Measurements from ENCODE around the gene KIF1C. TPM values are rescaled to one million over a fixed set of nuclear protein-coding genes. Genes with fewer than 3 reads are reported as not detected.
"Not testable (repeated sequence)": the region's sequence is repeated elsewhere in the genome, so short reads cannot be mapped to it uniquely, and the experiment has no call there.

KIF1C gene
- total RNA-seq, 1 experiment from 2014 or later, result 130 TPM

GRCh38 chr17:5027916-5028315 is 30.2 kb downstream of the KIF1C start (continued):
- TF ChIP-seq ZNF512 (CRISPR knock-in tag; IDR thresholded peaks at IDR 0.05; ENCODE audit: borderline replicate concordance) (no peak), AFF4 (CRISPR knock-in tag; IDR thresholded peaks at IDR 0.05; ENCODE audit: borderline replicate concordance) (no peak), PRRX2 (CRISPR knock-in tag; IDR thresholded peaks at IDR 0.05) (no peak), GRHL2 (CRISPR knock-in tag; IDR thresholded peaks at IDR 0.05; ENCODE audit: insufficient replicate concordance, severe bottlenecking) (no peak), ZNF416 (CRISPR knock-in tag; IDR thresholded peaks at IDR 0.05) (no peak), MLX (CRISPR knock-in tag; IDR thresholded peaks at IDR 0.05) (no peak), MXD4 (CRISPR knock-in tag; IDR thresholded peaks at IDR 0.05; ENCODE audit: borderline replicate concordance) (no peak), ZNF532 (CRISPR knock-in tag; IDR thresholded peaks at IDR 0.05; ENCODE audit: borderline replicate concordance) (no peak), GABPB1 (CRISPR knock-in tag; IDR thresholded peaks at IDR 0.05) (no peak), USF2 (CRISPR knock-in tag; IDR thresholded peaks at IDR 0.05) (no peak), ATF6 (CRISPR knock-in tag; IDR thresholded peaks at IDR 0.05) (no peak)

- ATAC-seq; H3K36me3 Mint-ChIP-seq; POLR2A ChIA-PET; H3K9me3 Mint-ChIP-seq; H3K4me3 Mint-ChIP-seq; DNase-seq (ENCODE audit: low spot score); H3K27ac Mint-ChIP-seq; H3K4me1 Mint-ChIP-seq: not testable (repeated sequence)
- peaks cover 25% of the 10 kb centered on the region for H3K27me3 Mint-ChIP-seq (ENCODE audit: low read depth)
- CTCF ChIA-PET, result interaction anchor here (0.6 to 2.4 kb wide), 2 partner anchors 29 to 32 kb away, joined by 5 to 12 read pairs; no protein-coding TSS in a partner anchor
These were observed 32.4 kb downstream of the KIF1C start for GRCh38 chr17:5030168-5030567.

Measured in WTC11 (cell line).